ENCODE results near the gene WDR20.
"Not testable (repeated sequence)": the region's sequence is repeated elsewhere in the genome, so short reads cannot be mapped to it uniquely, and the experiment has no call there.

The WDR20 gene

GRCh38 chr14:102235275-102235897 is 95.7 kb downstream of the WDR20 start:
- Histone ChIP-seq H3K9me3 (no peaks in the 10 kb centered on the region), H3K4me1 (ENCODE audit: control insufficient read depth in 1 of 2, insufficient read depth in 1 of 2, low read depth in 1 of 2, low read length in 1 of 2) (peaks cover 0 to 12% of the 10 kb centered on the region in 2 experiments), H3K4me3 (ENCODE audit: low read depth in 1 of 2, low read length in 1 of 2) (no peak overlapping the region), H3K36me3 (no peaks in the 10 kb centered on the region), H3K27me3 (no peaks in the 10 kb centered on the region), H3K27ac (no peak overlapping the region)
- peak; percentile 71 for TF ChIP-seq CTCF (IDR thresholded peaks at IDR 0.05)

- no peak for TF ChIP-seq CTCF (IDR thresholded peaks at IDR 0.05)
- Histone ChIP-seq H3K4me3 (ENCODE audit: low read depth in 1 of 2, low read length in 1 of 2) (no peak overlapping the region), H3K36me3 (no peaks in the 10 kb centered on the region), H3K9me3 (no peaks in the 10 kb centered on the region), H3K27ac (no peak overlapping the region), H3K4me1 (ENCODE audit: control insufficient read depth in 1 of 2, insufficient read depth in 1 of 2, low read depth in 1 of 2, low read length in 1 of 2) (peaks cover 0 to 12% of the 10 kb centered on the region in 2 experiments), H3K27me3 (no peaks in the 10 kb centered on the region)
Observed at GRCh38 chr14:102236026-102236425, 96.3 kb downstream of the WDR20 start.

GRCh38 chr14:102238131-102238530 is 98.4 kb downstream of the WDR20 start:
- H3K36me3 ChIP-seq: no peaks in the 10 kb centered on the region
- no peak overlapping the region for H3K4me3 ChIP-seq (ENCODE audit: low read depth in 1 of 2, low read length in 1 of 2)
- peaks cover 0 to 12% of the 10 kb centered on the region in 2 experiments for H3K4me1 ChIP-seq (ENCODE audit: control insufficient read depth in 1 of 2, insufficient read depth in 1 of 2, low read depth in 1 of 2, low read length in 1 of 2)
- no peak overlapping the region for H3K27ac ChIP-seq
- no peaks in the 10 kb centered on the region for H3K27me3 ChIP-seq
- TF ChIP-seq CTCF (IDR thresholded peaks at IDR 0.05): no peak
- H3K9me3 ChIP-seq: no peaks in the 10 kb centered on the region

GRCh38 chr14:102238766-102239165 is 99.1 kb downstream of the WDR20 start:
- H3K27me3 ChIP-seq: no peaks in the 10 kb centered on the region
- peaks cover 0 to 12% of the 10 kb centered on the region in 2 experiments for H3K4me1 ChIP-seq (ENCODE audit: control insufficient read depth in 1 of 2, insufficient read depth in 1 of 2, low read depth in 1 of 2, low read length in 1 of 2)
- TF ChIP-seq CTCF (IDR thresholded peaks at IDR 0.05): no peak
- H3K27ac ChIP-seq: no peak overlapping the region
- no peak overlapping the region for H3K4me3 ChIP-seq (ENCODE audit: low read depth in 1 of 2, low read length in 1 of 2)
- H3K9me3 ChIP-seq: no peaks in the 10 kb centered on the region
- H3K36me3 ChIP-seq: no peaks in the 10 kb centered on the region

- Histone ChIP-seq H3K27ac (no peak overlapping the region), H3K27me3 (no peaks in the 10 kb centered on the region), H3K9me3 (no peaks in the 10 kb centered on the region), H3K4me3 (ENCODE audit: low read depth in 1 of 2, low read length in 1 of 2) (no peak overlapping the region), H3K4me1 (ENCODE audit: control insufficient read depth in 1 of 2, insufficient read depth in 1 of 2, low read depth in 1 of 2, low read length in 1 of 2) (peaks cover 0 to 12% of the 10 kb centered on the region in 2 experiments), H3K36me3 (no peaks in the 10 kb centered on the region)
- TF ChIP-seq CTCF (IDR thresholded peaks at IDR 0.05): no peak
Observed at GRCh38 chr14:102239231-102239630, 99.5 kb downstream of the WDR20 start.

- not testable (repeated sequence) for H3K4me1 ChIP-seq (ENCODE audit: control insufficient read depth in 1 of 2, insufficient read depth in 1 of 2, low read depth in 1 of 2, low read length in 1 of 2); H3K9me3 ChIP-seq; H3K4me3 ChIP-seq (ENCODE audit: low read depth in 1 of 2, low read length in 1 of 2); H3K27me3 ChIP-seq; H3K36me3 ChIP-seq; H3K27ac ChIP-seq
Observed at GRCh38 chr14:102240481-102240880, 100.8 kb downstream of the WDR20 start.

Data from neutrophil (primary cell).